Inferior parietal cortex (tissue), 1 donor: ENCODE measurements around the gene FOXO6.

Experiments used
- DNase-seq: peaks from one replicate; pipeline ENCODE4 v3.0.0-alpha.2; 2016; ENCODE audit errors: extremely low spot score

FOXO6 gene

DNA sequence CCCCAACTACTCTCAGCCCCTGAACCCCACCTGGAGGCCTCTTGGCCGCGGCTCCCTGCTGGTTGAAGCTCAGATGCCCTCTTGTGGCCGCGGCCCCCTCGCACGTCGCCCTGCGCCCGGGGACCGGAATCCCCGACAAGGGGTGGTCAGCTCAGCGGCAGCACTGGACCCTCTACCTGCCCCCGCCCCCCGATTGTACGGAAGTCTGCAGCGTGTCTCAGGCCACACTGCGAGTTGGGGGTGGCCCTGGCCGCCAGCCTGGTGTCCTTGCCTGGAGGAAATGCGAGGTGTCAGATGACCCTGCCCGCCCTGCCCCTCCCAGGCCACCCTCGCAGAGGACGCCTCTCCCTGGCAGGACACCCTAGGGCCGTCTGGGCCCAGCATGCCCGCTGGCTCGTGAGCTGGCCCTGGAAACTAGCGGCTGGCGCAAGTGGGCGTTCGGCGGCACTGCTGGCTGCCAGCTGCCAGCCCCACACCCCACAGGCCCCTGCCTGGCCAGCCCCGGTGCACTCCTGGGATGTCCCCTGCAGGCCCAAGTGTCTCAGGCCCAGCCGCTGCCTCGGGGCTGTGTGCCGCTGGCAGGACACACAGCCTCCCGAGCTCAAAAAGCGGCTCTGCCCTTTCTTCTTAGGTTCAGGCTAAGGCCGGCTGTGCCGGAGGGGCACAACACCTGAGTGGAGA lies 62.4 kb downstream of the FOXO6 start:
- no peak for DNase-seq

DNA sequence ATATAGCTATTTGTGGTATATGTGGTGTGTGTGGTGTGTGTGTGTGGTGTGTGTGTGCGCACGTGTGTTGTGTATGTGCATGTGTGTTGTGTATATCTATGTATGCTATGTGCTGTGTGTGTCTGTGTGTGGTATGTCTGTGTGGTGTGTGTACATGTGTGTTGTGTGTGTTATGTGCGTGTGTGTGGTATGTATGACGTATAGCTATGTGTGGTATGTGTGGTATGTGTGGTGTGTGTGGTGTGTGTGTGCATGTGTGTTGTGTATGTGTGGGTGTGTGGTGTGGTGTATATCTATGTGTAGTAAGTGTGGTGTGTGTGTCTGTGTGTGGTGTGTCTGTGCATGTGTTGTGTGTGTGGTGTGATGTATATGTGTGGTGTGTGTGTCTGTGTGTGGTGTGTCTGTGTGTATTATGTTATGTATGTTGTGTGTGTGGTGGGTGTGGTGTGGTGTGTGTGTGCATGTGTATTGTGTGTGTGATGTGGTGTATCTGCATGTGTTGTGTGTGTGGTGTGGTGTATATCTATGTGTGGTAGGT lies 63.4 kb downstream of the FOXO6 start:
- DNase-seq = no peak

DNA sequence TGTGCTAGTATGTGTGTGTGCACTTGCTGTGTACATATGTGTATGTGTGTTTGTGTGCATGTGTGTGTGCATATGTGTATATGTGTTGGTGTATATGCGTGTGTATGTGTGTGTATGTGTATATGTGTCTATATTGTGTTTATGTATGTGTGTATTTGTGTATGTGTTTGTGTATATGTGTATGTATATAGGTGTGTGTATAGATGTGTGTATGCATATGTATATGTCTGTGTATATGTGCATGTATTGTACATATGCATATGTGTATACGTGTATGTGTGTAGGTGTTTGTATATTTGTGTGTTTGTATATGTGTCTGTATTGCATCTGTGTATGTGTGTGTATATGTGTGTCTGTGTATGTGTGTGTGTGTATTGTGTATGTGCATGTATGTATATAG lies 64.1 kb downstream of the FOXO6 start:
- DNase-seq = no peak

DNA sequence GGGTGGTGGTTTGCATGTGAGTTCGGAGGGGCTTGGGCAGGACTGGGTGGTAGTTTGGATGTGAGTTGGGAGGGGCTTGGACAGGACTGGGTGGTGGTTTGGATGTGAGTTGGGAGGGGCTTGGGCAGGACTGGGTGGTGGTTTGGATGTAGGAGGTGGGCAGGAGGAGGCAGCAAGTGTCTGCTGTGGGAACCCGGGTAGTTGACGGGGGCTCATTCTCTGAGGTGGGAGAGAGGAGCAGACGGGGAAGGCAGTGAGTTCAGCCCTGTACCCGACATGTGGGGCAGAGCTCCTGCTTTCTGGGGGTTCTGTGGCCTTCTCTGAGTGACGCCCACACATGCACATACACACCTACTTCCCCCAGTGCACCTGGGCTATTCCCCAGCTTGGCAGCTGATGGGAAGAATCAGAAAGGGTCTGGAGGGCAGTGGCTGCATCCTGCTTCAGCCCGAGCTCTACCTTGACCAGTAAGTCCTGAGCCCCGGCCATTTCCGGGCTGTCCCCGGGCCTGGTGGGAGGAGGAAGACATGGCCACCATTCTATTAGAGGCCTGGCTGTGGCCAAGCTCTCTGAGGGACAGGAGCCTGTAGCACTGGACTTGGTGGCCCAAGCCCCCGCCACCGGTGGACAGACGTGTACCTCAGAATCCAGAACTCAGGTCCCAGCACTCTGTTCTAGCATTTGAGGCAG lies 65.1 kb downstream of the FOXO6 start:
- no peak for DNase-seq

DNA sequence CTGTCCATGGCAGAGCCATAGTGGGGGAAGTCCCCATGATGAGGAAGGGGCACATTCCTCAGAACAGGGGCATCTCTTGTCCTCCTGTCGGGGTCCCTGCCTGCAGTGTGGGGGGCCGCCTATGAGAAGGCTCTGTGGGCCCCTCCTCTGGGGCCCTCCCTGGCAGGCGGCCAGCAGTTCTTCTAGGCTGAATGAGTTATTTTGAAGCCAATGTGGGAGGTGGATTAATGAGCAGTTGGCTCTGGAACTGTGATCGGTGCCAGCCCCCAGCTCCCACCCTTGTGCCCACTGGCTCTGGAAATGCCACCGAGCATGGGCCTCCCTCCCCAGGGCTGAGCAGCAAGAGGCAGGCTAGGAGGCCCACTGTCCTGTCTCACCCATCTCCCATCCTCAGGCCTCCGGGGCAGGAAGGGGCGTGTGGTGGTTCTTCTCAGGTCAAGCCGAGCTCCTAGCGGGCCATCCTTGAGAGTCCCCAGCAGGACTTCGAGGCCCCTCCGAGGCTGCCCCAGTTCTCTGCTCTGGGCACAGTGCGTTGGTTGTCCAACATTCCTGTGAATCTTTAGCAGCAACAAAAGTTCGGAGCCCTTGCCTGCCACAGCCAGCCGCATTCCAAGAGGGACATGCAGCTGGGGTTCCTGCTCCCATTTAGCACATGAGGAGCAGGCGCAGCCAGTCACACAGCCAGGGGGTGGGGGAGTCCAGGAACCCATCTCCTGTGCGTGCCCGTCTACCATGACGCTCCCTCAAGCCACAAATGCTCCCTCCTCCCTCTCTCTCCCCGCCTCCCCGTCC lies 66.1 kb downstream of the FOXO6 start:
- DNase-seq = no peak

DNA sequence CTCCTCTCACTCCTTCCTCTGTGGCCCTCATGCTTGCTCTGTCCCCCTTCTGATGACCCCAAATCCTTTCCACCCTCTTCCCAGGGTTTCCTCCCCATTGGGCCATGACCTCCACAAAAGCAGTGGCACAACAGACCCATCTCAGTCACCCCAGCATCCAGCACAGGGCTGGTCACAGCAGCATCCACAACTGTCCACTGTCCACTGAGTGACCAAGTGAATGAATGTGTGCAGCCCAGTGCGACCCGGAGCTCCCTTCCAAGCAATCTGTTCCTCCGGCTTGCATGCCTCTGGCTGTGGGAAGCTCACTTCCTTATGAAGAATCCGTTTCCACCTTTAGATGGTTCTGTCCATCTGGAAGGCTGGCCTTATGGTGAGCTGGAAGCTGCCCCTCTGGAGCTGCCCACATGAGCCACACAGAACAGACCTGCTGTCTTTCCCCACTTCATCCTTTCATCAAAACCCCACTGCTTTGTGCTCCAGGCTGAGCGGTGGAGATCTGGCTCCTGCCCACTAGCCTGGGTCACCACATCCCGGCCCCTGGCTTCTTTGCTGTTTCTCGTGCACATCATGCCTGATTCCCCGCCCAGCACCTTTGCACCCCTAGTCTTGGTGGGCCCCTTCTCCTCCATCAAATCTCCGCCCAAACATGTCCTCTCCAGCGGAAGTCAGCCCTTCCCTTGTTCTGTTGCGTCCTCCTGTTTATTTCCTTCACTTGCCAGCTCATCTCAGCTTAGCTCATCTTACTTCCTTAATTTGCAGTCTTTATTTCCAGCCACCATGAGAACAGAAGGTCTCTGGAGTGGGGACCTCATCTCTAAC lies 66.9 kb downstream of the FOXO6 start:
- DNase-seq = no peak

DNA sequence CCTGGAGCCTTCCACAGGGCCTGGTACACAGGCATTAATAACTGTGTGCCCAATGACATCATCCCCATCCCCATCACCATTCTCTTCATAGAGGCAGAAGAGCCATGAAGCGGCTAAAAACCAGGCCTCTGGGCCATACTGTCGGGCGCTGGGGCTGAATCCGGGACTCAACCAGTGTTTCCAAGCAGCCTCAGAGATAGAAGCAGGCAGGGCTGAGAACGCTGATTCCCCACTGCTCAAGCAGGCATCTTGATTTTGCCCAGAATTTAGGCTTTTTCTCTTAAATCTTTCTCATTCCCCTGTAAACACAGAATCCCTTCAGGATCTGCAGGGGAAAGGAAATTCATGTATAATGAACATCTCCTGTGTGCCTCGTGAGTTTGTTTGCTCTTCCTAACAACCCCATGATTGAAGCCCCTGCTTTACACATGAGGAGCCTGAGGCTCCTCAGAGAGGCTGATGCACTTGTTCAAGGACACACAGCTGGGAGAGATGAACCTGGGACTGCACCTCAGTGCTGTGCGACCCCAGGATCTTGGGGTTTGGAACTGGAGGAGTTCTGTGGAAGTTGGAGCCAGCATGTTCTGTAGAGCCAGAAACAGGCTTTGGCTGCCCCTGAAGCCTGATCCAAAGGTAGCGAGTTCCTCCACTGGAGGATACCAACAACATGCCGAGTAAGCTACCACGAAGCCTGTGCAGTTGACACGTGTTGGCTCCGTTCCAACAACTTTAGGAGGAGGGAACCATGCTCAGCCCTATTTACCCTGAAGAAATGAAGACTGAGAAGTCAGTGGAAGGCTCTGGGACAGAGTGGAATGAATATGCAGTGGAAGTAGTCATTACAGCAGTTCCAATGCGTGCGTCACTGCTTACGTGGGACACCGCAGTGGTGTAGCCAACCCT lies 67.8 kb downstream of the FOXO6 start:
- no peak for DNase-seq

DNA sequence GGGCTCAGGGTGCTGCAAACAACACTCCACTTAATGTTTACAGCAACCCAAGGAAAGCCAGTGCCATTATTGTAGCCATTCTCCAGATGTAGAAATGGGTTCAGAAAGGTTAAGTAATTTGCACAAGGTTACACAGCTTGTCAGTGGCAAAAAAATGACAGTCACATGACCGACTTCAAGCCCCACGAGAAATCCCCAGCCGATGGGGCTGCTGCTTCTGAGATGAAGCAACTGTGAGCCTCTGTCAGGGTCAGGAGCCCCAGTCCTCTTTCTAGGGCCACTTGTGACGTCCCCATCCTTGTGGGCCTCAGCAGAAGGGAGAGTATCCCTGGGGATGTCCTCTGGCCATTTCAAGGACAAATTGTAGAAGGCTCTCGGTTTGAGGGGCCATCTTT lies 68.4 kb downstream of the FOXO6 start:
- no peak for DNase-seq

DNA sequence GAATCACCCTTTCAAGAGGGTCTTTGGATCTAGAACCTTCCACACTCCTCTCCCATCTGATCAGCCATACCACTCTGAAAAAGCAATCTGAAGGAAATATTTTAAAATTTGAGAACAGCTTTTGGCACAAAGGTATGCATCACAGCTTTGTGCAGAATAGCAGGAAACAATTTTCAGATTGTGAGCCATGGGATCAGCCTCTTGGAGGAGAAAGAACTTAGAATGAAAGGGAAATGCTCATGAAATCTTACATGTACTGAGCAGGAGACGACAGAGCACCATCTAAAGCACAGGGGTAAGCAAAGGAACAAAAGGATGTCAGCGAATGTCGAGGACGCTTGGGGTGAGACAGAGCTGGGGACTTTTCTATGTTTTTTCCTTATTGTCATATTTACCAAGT lies 68.8 kb downstream of the FOXO6 start:
- DNase-seq = no peak

DNA sequence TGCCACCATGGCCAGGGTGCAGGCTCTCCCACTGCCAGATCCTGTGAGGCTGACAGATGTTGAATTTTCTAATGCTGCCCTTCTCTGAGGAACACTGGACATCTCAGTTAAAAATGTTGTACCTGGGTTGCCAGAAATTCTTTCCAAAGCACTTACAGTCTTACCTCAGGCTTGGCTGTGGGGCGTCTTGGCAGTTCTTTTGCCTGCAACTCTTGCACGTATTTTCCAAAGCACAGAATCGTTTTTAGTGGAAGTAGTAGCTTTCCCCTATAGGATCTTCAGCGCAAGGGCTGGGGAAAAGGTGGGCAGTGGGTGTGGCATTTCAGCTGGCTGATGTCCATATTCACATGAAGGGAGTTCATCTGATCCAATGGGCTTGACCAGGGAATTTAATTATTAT lies 69.3 kb downstream of the FOXO6 start:
- no peak for DNase-seq

DNA sequence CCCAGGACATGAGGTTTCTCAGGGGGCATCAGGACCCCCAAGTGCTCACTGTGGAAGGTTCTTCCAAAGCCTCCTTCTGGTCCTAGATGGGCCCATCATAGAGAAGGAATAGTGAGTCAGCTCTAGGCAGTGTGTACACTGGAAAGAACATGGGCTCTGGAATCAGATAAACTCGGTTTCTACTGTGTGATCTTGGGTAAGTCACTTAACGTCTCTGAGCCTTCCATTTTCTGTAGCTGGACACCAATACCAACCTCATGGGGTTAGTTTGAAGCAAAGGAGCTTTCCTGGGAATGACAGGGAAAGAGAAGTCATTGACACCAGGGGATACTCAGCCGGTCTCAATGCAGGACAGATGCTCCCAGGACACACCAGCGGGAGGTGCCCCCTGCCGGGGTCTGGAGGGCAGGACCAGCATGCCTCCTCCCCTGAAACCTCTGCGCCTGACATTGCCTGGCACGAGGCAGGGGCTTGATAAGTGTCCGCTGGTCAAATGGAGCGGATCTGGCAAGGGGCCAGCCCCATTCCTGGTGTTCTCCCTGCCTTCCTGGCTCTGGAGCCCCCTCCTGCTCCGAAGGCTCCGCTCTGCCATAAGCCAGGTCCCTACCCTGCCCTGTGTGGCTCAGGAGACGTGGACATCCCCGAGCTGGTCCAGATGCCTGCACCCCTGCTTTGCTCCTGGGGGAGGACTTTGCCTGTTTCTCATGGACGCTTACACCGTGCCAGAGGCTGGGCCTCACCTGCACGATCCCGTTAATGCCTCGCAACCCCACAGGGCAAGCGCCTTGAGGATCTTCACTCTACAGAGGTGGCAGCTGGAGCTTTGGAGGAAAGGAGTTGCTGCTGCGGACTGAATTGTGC lies 70.5 kb downstream of the FOXO6 start:
- DNase-seq = no peak
